GM18508 (cell line): ENCODE results near the gene HJV.
A peak's percentile ranks its signal among the peaks of the same experiment; 100 is the strongest.
"Not testable (repeated sequence)": the region's sequence is repeated elsewhere in the genome, so short reads cannot be mapped to it uniquely, and the experiment has no call there.

Experiments
- ATAC-seq: cut with Tn5 transposase; IDR thresholded peaks from one replicate; pipeline ENCODE4 v1.9.1; 2021; ENCODE audit warnings: moderate number of reproducible peaks; ENCODE audit not compliant: insufficient read depth, unreplicated experiment

HJV gene

DNA sequence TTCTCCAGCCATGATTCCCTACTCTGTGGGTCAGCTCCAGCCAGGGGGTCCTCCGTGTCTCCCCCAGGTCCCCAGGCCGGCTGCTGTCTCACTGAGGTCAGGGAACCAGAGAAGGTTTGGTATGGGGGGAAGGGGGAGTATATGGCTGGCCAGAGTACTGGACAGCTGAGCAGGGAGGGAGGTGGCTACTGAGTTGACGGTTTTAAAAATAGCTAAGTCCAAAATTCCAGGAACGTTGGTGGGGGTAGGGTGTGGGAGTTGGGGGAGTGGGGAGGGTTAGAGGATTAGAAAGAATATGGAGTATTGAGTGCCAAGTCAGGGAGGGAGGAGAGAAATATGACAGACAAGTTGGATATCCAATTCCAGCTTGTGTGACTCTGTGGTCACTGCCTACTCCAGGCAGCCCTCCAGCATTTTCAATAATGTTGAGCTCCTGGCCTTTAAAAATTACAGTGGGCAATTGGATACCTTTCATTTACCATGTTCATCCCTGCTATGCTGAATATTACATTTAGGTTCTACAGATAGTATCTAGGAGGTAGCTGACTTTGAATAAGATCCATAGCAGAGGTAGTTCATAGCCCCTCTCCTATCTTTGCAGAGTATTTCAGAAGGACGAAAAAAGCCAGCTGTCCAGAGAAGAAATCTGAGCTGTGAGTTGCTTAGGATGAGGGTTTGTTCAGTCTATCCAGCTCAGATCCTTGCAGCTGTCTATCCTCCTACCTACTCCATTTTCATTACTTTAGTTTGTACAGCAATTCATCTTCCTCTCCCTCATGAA lies at the start of gene HJV:
TSS of gene HJV (minus strand) at position 114 of the 781 bp plus-strand sequence. CDS start 1,504 bp downstream, outside the sequence.
- ATAC-seq: no peak

DNA sequence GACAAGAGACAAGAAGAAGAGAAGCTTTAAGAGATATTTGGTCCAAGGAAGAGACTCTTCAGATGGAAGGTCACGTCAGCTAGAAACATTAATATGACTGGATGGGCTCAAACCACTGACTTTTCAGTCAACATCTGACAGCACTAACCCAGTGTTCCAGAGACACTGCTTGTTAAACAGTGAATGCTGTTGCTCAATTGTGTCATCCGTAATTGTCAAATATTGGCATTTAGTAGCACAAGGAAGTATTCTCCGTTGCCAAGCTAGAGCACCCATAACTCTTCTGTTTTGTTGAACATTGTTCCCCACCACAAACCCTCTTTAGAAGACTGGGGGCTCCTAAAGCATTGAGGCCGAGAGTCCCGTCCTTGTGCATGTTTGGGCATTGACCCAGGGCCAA lies 37.6 kb upstream of the HJV start:
- not testable (repeated sequence) for ATAC-seq

DNA sequence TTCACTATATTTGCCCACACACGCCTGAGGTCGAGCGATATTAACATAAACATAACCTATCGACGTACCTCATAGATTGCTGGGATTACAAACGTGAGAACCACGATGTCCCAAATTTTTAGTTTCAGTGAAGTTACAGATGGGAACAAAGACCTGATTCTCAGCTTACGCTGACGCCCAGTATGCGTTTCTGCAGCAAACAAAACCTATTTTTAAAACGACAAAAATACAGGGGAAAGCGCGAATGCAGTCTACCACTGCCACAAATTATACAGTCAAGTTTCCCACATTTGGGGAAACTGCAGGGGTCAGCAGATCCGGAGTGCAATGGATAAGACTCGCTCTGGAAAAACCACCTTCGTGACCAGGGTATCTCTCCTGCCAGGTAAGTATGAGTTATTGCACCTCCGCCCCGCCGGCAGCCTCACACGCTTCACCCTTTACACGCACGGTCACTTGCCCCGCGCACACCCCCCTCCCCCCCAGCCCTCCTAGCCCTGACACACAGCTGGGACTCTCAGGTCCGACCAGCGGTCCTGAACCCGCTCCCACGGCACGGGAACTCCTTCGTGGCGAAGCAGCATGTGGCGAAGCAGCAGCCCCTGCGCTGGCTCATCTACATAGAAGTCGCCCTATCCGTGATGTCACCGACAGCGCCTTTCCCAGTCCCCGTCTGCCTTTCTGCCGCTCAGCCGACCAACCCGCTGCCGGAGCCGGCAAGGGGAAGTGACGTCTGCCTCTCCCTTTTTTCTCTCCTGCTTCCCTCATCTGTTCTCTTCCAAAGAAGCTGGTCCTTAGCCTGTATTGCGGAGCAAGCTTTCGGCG lies 30.5 kb upstream of the HJV start:
- ATAC-seq: peak; percentile 54

- ATAC-seq: peak; percentile 11
These were observed 29.9 kb upstream of the HJV start for GRCh38 chr1:146051452-146051851.

DNA sequence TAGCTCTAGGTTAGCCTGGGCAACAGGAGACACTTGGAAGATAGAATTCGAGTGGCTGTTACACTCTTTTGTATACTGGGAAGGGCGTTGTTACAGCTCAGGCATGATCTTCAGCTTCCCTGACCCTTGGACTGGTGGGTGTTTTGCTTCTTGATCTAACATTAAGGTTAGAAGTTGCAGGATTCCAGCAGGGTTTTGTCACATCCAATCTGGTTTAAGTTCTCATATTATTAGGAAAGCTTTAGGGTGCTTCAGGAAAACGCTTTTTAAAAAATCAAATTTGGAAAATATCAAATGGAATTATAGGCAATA lies 29.1 kb upstream of the HJV start:
- ATAC-seq: not testable (repeated sequence)

GRCh38 chr1:146049866-146050651 lies 28.5 kb upstream of the HJV start:
- not testable (repeated sequence) for ATAC-seq

- ATAC-seq: no peak
These were observed 27.9 kb upstream of the HJV start for GRCh38 chr1:146049436-146049835.

- ATAC-seq: not testable (repeated sequence)
These were observed 27.1 kb upstream of the HJV start for GRCh38 chr1:146048514-146049115.

DNA sequence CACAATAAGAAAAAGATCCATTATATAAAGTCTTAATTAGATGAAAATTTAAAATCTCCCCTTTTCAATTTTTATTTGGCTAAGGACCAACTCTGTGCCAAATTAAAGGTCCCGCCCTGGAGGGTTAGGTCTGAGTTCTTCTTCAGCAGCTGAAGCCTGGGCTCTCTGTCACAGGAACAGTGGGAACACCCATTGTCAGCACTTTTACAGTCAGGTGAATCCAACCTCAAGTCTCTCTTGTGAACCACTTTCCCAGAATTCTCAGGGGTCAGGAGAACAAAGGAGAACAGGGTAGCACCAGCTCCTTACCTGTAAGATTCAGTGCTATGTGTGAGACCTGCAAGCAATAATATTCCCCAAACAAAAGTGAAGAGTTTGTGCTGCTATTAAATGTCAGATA lies 25.1 kb upstream of the HJV start:
- ATAC-seq: no peak

DNA sequence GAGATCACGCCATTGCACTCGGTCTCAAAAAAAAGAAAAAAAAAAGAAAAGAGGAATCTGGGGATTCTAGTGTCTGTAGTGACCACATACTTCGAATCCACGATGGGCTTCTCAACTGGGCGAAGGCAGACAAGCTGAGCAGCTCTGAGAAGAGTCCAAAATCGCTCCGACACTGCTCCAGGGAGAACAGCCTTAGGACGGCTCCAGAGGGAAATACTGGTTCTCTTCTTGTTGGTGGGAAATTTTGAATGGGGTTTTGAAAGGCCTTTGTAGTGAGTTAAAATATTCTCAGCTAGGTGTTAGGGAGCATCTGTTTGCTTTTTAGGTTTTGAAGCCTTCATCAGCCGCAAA lies 18.3 kb upstream of the HJV start:
- no peak for ATAC-seq

GRCh38 chr1:146036965-146037646 lies 15.6 kb upstream of the HJV start:
- ATAC-seq: no peak

DNA sequence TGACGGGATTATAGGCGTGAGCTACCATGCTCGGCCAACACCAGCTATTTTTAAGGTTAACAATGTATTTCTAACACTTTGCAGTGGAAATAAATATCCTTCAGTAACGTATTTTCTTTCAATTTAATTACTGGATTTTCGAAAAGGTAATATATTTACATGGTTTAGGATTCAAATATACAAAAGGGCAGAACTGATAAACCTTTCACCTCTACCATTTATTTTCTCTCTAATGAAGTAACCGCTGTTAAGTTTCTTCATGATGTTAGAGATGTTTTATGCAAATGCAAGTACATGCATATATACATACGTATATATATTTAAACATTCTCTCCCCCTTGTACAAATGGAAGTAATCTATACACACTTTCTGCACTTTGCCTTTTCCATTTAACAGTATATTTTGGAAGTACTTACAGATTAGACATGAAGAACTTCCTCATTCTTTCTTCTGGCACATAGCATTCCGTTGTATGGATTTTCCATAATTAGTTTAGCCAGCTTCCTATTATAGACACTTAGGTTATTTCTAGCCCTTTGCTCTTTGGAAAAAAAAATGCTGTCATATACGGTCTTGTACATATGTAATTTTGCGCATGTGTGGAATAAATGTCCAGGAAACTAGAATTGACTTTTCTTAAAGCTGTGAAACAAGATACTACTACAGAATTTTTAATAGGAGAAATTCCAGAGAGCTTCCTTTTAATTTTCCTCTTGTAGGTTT lies 14.9 kb upstream of the HJV start:
- ATAC-seq: no peak

GRCh38 chr1:146035048-146035423 lies 13.5 kb upstream of the HJV start:
- ATAC-seq: no peak

DNA sequence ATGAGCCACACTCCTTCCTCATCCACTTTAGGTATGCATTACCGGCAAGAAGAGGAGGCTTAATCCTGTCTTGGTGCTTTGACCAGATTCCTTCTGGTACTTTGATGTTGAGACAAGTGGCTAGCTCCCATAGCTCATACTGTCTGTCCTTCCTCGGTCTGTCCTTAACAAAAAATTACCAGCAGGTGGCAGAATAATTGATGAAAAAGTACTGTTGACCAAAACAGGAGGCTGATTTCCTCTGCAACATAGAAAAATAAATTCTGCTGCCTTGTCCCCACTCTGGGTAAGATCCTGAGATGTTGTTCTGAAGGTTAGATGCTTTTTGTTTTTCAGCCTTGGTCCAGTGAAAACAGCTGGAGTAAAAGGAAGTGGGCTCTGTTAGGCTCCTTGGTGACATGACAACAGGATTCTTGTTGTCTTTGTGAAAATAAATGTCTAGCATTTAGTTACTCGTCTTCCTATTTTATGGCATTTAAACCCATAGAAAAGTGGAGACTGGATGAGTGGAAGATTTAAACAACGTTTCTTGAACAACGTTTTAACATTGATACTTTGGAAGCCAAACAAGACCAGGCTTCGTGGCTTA lies 11.2 kb upstream of the HJV start:
- no peak for ATAC-seq

GRCh38 chr1:146031476-146031875 lies 9.9 kb upstream of the HJV start:
- no peak for ATAC-seq

- ATAC-seq: no peak
These were observed 7.6 kb upstream of the HJV start for GRCh38 chr1:146029117-146029516.

DNA sequence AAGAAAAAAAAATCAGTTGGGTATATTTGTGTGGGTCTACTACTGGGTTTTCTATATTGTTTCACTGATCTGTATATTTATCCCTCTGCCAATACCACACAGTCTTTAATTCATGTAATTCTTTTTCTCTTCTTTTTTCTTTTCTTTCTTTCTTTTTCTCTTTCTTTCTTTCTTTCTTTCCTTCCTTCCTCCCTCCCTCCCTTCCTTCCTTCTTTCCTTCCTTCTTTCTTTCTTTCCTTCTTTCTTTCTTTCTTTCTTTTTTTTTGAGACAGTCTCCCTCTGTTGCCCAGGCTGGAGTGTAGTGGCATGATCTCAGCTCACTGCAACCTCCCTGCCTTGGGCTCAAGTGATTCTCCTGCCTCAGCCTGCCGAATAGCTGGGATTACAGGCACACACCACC lies 5.1 kb upstream of the HJV start:
- not testable (repeated sequence) for ATAC-seq

- ATAC-seq: not testable (repeated sequence)
These were observed 4.4 kb upstream of the HJV start for GRCh38 chr1:146025787-146026495.
